T-cell (primary cell): ENCODE data around the gene MPDU1. TPM values are rescaled to one million over a fixed set of nuclear protein-coding genes. Genes with fewer than 3 reads are reported as not detected.

ENCODE experiments used
- ATAC-seq, 4 experiments: fragments of 200-7000 bp in 3 of 4; fragments of 150-1000 bp in 1 of 4; cut with Tn5 transposase; replicated peaks in 1 of 4; 1 replicate in 3 of 4; 2 replicates in 1 of 4; pipeline ENCODE4 v1.10.0; 2021; ENCODE audit warnings: moderate library complexity in 3 of 4, mild to moderate bottlenecking in 2 of 4, moderate number of reproducible peaks in 1 of 4
- CTCF ChIA-PET, 2 donors: fragments of 300-600 bp; sonication (Branson Sonifier 250); formaldehyde crosslinking; loops; one replicate each; lab custom pipeline; 2022; ENCODE audit warnings: antibody characterized with exemption in 2 of 2; lab: Charles Lee
- POLR2A ChIA-PET, 2 donors: fragments of 300-600 bp; sonication (Branson Sonifier 250); formaldehyde crosslinking; loops; one replicate each; lab custom pipeline; 2022; ENCODE audit warnings: antibody characterized with exemption in 2 of 2; lab: Charles Lee
- DNase-seq, 35 experiments: peaks; one replicate each; pipeline versions ENCODE4 v3.0.0 to v3.0.0-alpha.2; 2013 to 2023
- H3K27ac ChIP-seq: one replicate; pipeline ENCODE4 v1.5.1; 2013; ENCODE audit warnings: low read length
- H3K27me3 ChIP-seq, 2 experiments: replicated peaks in 1 of 2; 1 replicate in 1 of 2; 2 replicates in 1 of 2; pipeline versions ENCODE4 v1.6.1 to v1.7.0; 2013; ENCODE audit warnings: low read length in 1 of 2, mixed read lengths in 1 of 2; ENCODE audit not compliant: control insufficient read depth in 2 of 2, insufficient read depth in 2 of 2; ENCODE audit errors: extremely low read depth in 1 of 2
- H3K36me3 ChIP-seq, 2 donors: 1 replicate in 1 of 2; 2 replicates in 1 of 2; pipeline versions ENCODE4 v1.6.1 to v1.7.0; 2013; ENCODE audit warnings: low read length in 1 of 2; ENCODE audit not compliant: control insufficient read depth in 2 of 2, insufficient read depth in 1 of 2; ENCODE audit errors: extremely low read depth in 1 of 2
- H3K4me1 ChIP-seq, 2 experiments: 1 replicate in 1 of 2; 2 replicates in 1 of 2; pipeline versions ENCODE4 v1.6.1 to v1.7.0; 2013; ENCODE audit warnings: low read length in 2 of 2, mixed read lengths in 1 of 2; ENCODE audit not compliant: insufficient read depth in 2 of 2, control insufficient read depth in 1 of 2; ENCODE audit errors: extremely low read depth in 1 of 2
- H3K4me3 ChIP-seq, 2 donors: 1 replicate in 1 of 2; 2 replicates in 1 of 2; pipeline versions ENCODE4 v1.5.1 to v1.7.0; 2013; ENCODE audit warnings: mild to moderate bottlenecking in 2 of 2, low read length in 1 of 2, moderate library complexity in 1 of 2; ENCODE audit not compliant: control insufficient read depth in 1 of 2; ENCODE audit errors: extremely low read depth in 1 of 2
- H3K9me3 ChIP-seq: 2 replicates; pipeline ENCODE4 v1.7.0; 2013
- H3K27ac Mint-ChIP-seq, 2 donors: one replicate each; pipeline ENCODE4 v1.8.0; 2020 to 2021; ENCODE audit warnings: mild to moderate bottlenecking in 2 of 2, mixed read lengths in 2 of 2
- H3K27me3 Mint-ChIP-seq, 2 donors: one replicate each; pipeline ENCODE4 v1.8.0; 2021 to 2022; ENCODE audit warnings: mixed read lengths in 2 of 2
- H3K36me3 Mint-ChIP-seq: one replicate; pipeline ENCODE4 v1.8.0; 2021; ENCODE audit warnings: mixed read lengths
- H3K4me1 Mint-ChIP-seq, 3 donors: one replicate each; pipeline ENCODE4 v1.8.0; 2020 to 2022; ENCODE audit warnings: mixed read lengths in 3 of 3, mild to moderate bottlenecking in 1 of 3
- H3K4me3 Mint-ChIP-seq, 3 donors: one replicate each; pipeline ENCODE4 v1.8.0; 2020 to 2022; ENCODE audit warnings: mild to moderate bottlenecking in 3 of 3, mixed read lengths in 3 of 3, moderate library complexity in 3 of 3
- H3K9me3 Mint-ChIP-seq, 3 donors: one replicate each; pipeline ENCODE4 v1.8.0; 2020 to 2022; ENCODE audit warnings: mixed read lengths in 3 of 3
- WGBS: methylation state at CpG from one replicate; pipeline ENCODE4 v1.1.5; 2013; ENCODE audit warnings: missing lambda C conversion rate; ENCODE audit not compliant: insufficient coverage; 5-methylcytosine and 5-hydroxymethylcytosine counted together
- total RNA-seq, 35 experiments: library from RNA in 6 of 35; stranded (reverse) in 6 of 35; fragments of 120-200 nt in 1 of 35; gene quantifications; one replicate each; pipeline versions ENCODE4 v1.2.1 to v1.2.4 and lab custom pipeline; 2013 to 2026

Gene MPDU1
- total RNA-seq, 5 donors from 2014 or later (not counting 1 experiment from before 2014, with no cell fraction given) = 27.0 to 31.4 (median 28.6) TPM

- CTCF ChIA-PET = interaction anchor here in 1 of 2 donors (0.6 kb wide), 1 partner anchor 11 kb away, joined by 3 read pairs; no protein-coding TSS in a partner anchor
- Histone ChIP-seq H3K36me3 (peaks cover 13 to 52% of the 10 kb centered on the region in 2 donors), H3K27ac (no peak overlapping the region), H3K27me3 (no peaks in the 10 kb centered on the region), H3K4me1 (peaks cover 24 to 66% of the 10 kb centered on the region in 2 experiments), H3K4me3 (no peak overlapping the region), H3K9me3 (no peaks in the 10 kb centered on the region)
- peak overlapping the region in 1 of 3 donors; percentile 32 for H3K4me3 Mint-ChIP-seq
- POLR2A ChIA-PET = no interaction called here
- peaks cover 72 to 81% (median 80%) of the 10 kb centered on the region in 3 donors for H3K4me1 Mint-ChIP-seq
- ATAC-seq (no peak), DNase-seq (no peak)
- H3K27me3 Mint-ChIP-seq = no peaks in the 10 kb centered on the region
- peaks cover 52% of the 10 kb centered on the region for H3K36me3 Mint-ChIP-seq
- no peaks in the 10 kb centered on the region for H3K9me3 Mint-ChIP-seq
- 87% methylated on average over 13 of the region's 14 CpGs for WGBS
- no peak overlapping the region for H3K27ac Mint-ChIP-seq
Observed at GRCh38 chr17:7576432-7576937, 7.2 kb upstream of the MPDU1 start.

- no peaks in the 10 kb centered on the region for H3K9me3 Mint-ChIP-seq
- 89% methylated on average over 7 of the region's 17 CpGs for WGBS
- H3K9me3 ChIP-seq = no peaks in the 10 kb centered on the region
- no peaks in the 10 kb centered on the region for H3K27me3 Mint-ChIP-seq
- peak overlapping the region; percentile 31 to 37 (median 32) for H3K4me3 Mint-ChIP-seq
- peaks cover 52% of the 10 kb centered on the region for H3K36me3 Mint-ChIP-seq
- peaks cover 13 to 51% of the 10 kb centered on the region in 2 donors for H3K36me3 ChIP-seq
- peaks cover 28 to 65% of the 10 kb centered on the region in 2 experiments for H3K4me1 ChIP-seq
- ATAC-seq (no peak), DNase-seq (no peak)
- ChIA-PET POLR2A (interaction anchor here in 1 of 2 donors (0.6 kb wide), 1 partner anchor 143 kb away, joined by 9 read pairs; no protein-coding TSS in a partner anchor), CTCF (no interaction called here)
- H3K4me1 Mint-ChIP-seq = peaks cover 71 to 81% (median 81%) of the 10 kb centered on the region in 3 donors
- no peaks in the 10 kb centered on the region for H3K27me3 ChIP-seq
- no peak overlapping the region for H3K4me3 ChIP-seq
- H3K27ac ChIP-seq = no peak overlapping the region
- H3K27ac Mint-ChIP-seq = peak overlapping the region in 1 of 2 donors; percentile 49
Observed at GRCh38 chr17:7577327-7578199, 6.1 kb upstream of the MPDU1 start.

- no peaks in the 10 kb centered on the region for H3K9me3 ChIP-seq
- H3K27ac Mint-ChIP-seq = peak within 1 kb of the TSS; percentile 72 to 91
- H3K27me3 ChIP-seq = no peaks in the 10 kb centered on the region
- ATAC-seq (peak; percentile 3 to 33 (median 26)), DNase-seq (peak in 9 of 35 experiments; percentile 17 to 59 (median 32))
- peak within 1 kb of the TSS in 1 of 2 donors; percentile 19 for H3K4me3 ChIP-seq
- peak within 1 kb of the TSS; percentile 66 for H3K27ac ChIP-seq
- no peaks in the 10 kb centered on the region for H3K27me3 Mint-ChIP-seq
- H3K9me3 Mint-ChIP-seq = no peaks in the 10 kb centered on the region
- ChIA-PET CTCF (interaction anchor here in 1 of 2 donors (0.5 kb wide), 1 partner anchor 274 kb away, joined by 5 read pairs; no protein-coding TSS in a partner anchor), POLR2A (no interaction called here)
- WGBS = 20% methylated on average over 1 of the region's 7 CpGs
- H3K36me3 ChIP-seq = peaks cover 15 to 47% of the 10 kb centered on the region in 2 donors
- H3K36me3 Mint-ChIP-seq = peaks cover 49% of the 10 kb centered on the region
- peak within 1 kb of the TSS in 2 of 3 donors; percentile 53 to 55 for H3K4me3 Mint-ChIP-seq
- H3K4me1 ChIP-seq = peaks cover 33 to 72% of the 10 kb centered on the region in 2 experiments
- peaks cover 68 to 89% (median 88%) of the 10 kb centered on the region in 3 donors for H3K4me1 Mint-ChIP-seq
Observed at GRCh38 chr17:7579001-7579833, 4.4 kb upstream of the MPDU1 start, which contains the start of gene CD68. CD68 (plus strand) TSS chr17:7579638; CDS start chr17:7579678, 40 bp downstream.

- Histone ChIP-seq H3K27me3 (no peaks in the 10 kb centered on the region), H3K27ac (peak overlapping the region; percentile 66), H3K4me1 (peaks cover 31 to 72% of the 10 kb centered on the region in 2 experiments), H3K36me3 (peaks cover 8 to 39% of the 10 kb centered on the region in 2 donors), H3K9me3 (no peaks in the 10 kb centered on the region), H3K4me3 (no peak overlapping the region)
- peak overlapping the region in 1 of 3 donors; percentile 53 for H3K4me3 Mint-ChIP-seq
- no peak for ATAC-seq
- WGBS = 39% methylated on average over 8 of the region's 12 CpGs
- CTCF ChIA-PET = interaction anchor here (0.5 to 0.9 kb wide), 2 partner anchors 34 to 274 kb away, joined by 3 to 5 read pairs; partner anchors contain the start of gene FXR2 (in 1 of the 2)
- H3K4me1 Mint-ChIP-seq = peaks cover 68 to 88% (median 86%) of the 10 kb centered on the region in 3 donors
- H3K27ac Mint-ChIP-seq = peak overlapping the region; percentile 72 to 91
- no peaks in the 10 kb centered on the region for H3K27me3 Mint-ChIP-seq
- H3K36me3 Mint-ChIP-seq = peaks cover 41% of the 10 kb centered on the region
- DNase-seq = no peak
- H3K9me3 Mint-ChIP-seq = no peaks in the 10 kb centered on the region
- POLR2A ChIA-PET = interaction anchor here in 1 of 2 donors (0.5 to 0.7 kb wide), 2 partner anchors 136 to 552 kb away, joined by 3 read pairs; no protein-coding TSS in a partner anchor
Observed at GRCh38 chr17:7579834-7580603, 3.6 kb upstream of the MPDU1 start.

GRCh38 chr17:7580604-7581575 lies 2.8 kb upstream of the MPDU1 start:
- Histone ChIP-seq H3K27ac (no peak overlapping the region), H3K9me3 (no peaks in the 10 kb centered on the region), H3K4me3 (no peak overlapping the region), H3K27me3 (no peaks in the 10 kb centered on the region), H3K4me1 (peaks cover 27 to 72% of the 10 kb centered on the region in 2 experiments), H3K36me3 (peaks cover 8 to 32% of the 10 kb centered on the region in 2 donors)
- POLR2A ChIA-PET = interaction anchor here in 1 of 2 donors (0.5 to 0.7 kb wide), 2 partner anchors 137 to 552 kb away, joined by 3 read pairs; no protein-coding TSS in a partner anchor
- Mint-ChIP-seq H3K4me3 (peak overlapping the region in 2 of 3 donors; percentile 0 to 49), H3K9me3 (no peaks in the 10 kb centered on the region), H3K36me3 (peaks cover 34% of the 10 kb centered on the region), H3K27me3 (no peaks in the 10 kb centered on the region), H3K4me1 (peaks cover 68 to 84% (median 81%) of the 10 kb centered on the region in 3 donors), H3K27ac (peak overlapping the region; percentile 56 to 72)
- DNase-seq (no peak), ATAC-seq (no peak)
- 85% methylated on average over 15 of the region's 23 CpGs for WGBS
- CTCF ChIA-PET = interaction anchor here in 1 of 2 donors (0.9 kb wide), 1 partner anchor 33 kb away, joined by 3 read pairs; the partner anchor contains the start of gene FXR2
